Liver (tissue), 3 donors: Measurements from ENCODE around the gene TRIM33.

Experiments
- CTCF ChIP-seq: fragments of 150-350 bp; IDR thresholded peaks from 2 replicates; pipeline ENCODE4 v1.5.1; 2017; ENCODE audit warnings: improper control_type of control experiment, low read depth, low read length; ENCODE audit not compliant: missing input control
- MAX ChIP-seq: IDR thresholded peaks from 2 replicates; pipeline ENCODE4 v1.6.1; 2016; ENCODE audit warnings: antibody characterized with exemption
- RAD21 ChIP-seq, 2 donors: IDR thresholded peaks; 2 replicates each; pipeline ENCODE4 v1.6.1; 2016; ENCODE audit warnings: antibody characterized with exemption in 2 of 2, mild to moderate bottlenecking in 2 of 2
- REST ChIP-seq: IDR thresholded peaks from 2 replicates; pipeline ENCODE4 v1.6.1; 2016; ENCODE audit warnings: antibody characterized with exemption, mild to moderate bottlenecking
- TAF1 ChIP-seq: conservative IDR thresholded peaks from 2 replicates; pipeline ENCODE4 v1.6.1; 2016; ENCODE audit warnings: antibody characterized with exemption, mild to moderate bottlenecking
- donor health status: healthy.
- donor health status: healthy.

GRCh38 chr1:114355240-114355639 lies 155.8 kb downstream of the TRIM33 start:
- no peak for TF ChIP-seq RAD21 (IDR thresholded peaks at IDR 0.05)
- TF ChIP-seq MAX, result no peak
- TF ChIP-seq REST, result no peak
- no peak for TF ChIP-seq TAF1
- TF ChIP-seq CTCF, result no peak
